HG02885 (cell line): ENCODE results near the gene SUFU.
"Not testable (repeated sequence)": the region's sequence is repeated elsewhere in the genome, so short reads cannot be mapped to it uniquely, and the experiment has no call there.

ENCODE experiments used
- ATAC-seq: cut with Tn5 transposase; IDR thresholded peaks from one replicate; pipeline ENCODE4 v1.9.1; 2021; ENCODE audit warnings: mild to moderate bottlenecking; ENCODE audit not compliant: unreplicated experiment, poor library complexity

Gene SUFU

GRCh38 chr10:102660888-102661657 lies 157.3 kb downstream of the SUFU start:
- peak; percentile 88 for ATAC-seq

- peak; percentile 17 for ATAC-seq
Measured at GRCh38 chr10:102661658-102662028, 157.9 kb downstream of the SUFU start.

DNA sequence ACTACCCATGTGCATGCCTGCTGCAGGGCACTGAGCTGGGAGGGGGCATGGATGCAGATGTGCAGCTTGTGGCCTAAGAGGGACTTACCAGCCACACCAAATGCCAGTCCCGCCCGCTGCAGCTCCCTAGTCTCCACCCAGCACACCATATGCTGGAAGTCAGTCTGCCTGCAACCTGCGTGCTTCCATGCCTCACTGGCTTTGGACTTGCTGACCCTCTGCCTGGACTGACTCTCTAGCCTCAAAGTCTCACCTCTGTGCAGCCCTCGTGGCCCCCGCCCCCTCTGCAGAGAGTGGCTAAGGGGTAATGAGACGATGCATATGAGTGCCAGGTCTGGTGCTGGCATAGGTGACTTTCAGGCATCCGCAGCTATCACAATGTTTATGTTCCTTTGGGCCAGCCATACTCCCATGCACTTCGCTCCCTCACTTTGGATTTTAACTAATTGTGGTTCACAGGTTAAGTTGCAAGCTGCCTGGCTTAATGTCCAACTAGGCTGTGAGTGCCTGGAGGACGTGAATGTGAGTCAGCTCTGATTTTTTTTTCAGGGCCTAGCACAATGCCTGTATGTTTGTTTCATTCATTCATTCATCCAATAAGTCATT lies 162.2 kb downstream of the SUFU start:
- no peak for ATAC-seq

GRCh38 chr10:102667411-102667810 lies 163.6 kb downstream of the SUFU start:
- not testable (repeated sequence) for ATAC-seq

- ATAC-seq: no peak
Measured at GRCh38 chr10:102668326-102669107, 164.7 kb downstream of the SUFU start.

DNA sequence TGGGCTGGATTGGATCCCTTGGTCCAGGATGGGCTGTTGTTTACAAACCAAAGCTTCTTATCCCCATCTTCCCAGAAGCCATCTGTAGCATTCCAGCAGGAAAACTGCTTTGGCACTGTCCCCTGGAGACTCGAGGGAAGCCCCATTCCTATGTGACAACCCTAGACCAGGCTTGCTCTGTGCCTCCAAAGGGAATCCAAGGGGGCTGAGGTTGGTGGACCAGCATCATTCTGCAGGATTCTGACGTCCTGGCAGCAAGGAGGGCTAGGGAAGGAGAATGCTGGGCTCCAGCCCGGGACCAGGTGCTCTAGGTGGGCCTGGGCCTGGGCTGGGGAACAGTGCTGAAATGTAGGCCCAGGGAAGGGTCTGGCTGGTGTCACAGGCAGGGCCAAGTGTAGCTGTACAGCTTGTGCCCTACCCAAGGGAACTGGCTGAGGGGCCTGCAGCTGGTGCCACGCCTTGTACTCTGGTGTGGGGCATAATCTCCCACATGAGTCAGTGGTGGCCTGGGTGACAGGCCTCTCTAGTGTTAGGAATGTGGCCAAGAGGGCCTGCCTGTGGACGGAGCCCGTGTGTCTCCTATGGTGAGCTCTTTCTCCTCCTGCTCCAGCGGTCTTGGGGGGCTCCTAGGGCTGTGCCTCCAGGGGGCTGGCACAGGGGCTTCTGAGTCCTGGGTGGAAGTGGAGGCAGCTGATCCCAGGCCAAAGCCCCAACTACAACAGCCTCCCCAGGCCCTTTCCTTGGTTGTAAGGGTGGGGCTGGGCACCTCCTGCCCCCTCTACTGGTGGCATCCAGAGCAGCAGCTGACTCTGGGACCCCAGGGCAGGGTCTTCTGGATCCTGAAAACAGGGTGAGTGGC lies 165.7 kb downstream of the SUFU start:
- no peak for ATAC-seq

GRCh38 chr10:102670065-102670670 lies 166.4 kb downstream of the SUFU start:
- no peak for ATAC-seq

GRCh38 chr10:102670871-102671434 lies 167.2 kb downstream of the SUFU start:
- no peak for ATAC-seq

GRCh38 chr10:102673236-102673818 lies 169.6 kb downstream of the SUFU start:
- no peak for ATAC-seq

GRCh38 chr10:102673819-102674511 lies 170.2 kb downstream of the SUFU start:
- ATAC-seq: no peak

DNA sequence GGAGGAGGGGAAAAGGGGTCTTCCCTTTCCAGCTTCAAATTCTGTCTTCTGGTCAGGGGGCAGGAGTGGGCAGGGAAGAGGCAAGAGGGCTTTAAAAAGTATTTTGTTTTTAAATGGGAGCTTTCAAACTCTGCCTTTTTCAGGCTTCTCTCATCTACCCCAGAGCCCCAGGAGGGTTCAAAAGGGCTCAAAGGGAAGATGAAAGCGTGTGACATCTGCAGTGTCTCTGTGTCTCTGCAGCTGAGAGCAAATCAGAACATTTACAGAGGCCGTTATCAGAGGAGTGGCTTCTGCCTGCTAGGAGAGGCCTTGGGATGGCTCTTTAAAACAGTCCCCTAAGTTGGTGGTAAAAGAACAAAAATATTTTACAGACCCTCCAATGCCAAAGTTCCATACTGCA lies 170.8 kb downstream of the SUFU start:
- ATAC-seq: no peak

- ATAC-seq: no peak
Measured at GRCh38 chr10:102675011-102675665, 171.4 kb downstream of the SUFU start.

GRCh38 chr10:102675666-102676533 lies 172.1 kb downstream of the SUFU start:
- no peak for ATAC-seq

- ATAC-seq: no peak
Measured at GRCh38 chr10:102676534-102677315, 173.0 kb downstream of the SUFU start.

- ATAC-seq: no peak
Measured at GRCh38 chr10:102677331-102678067, 173.7 kb downstream of the SUFU start.

DNA sequence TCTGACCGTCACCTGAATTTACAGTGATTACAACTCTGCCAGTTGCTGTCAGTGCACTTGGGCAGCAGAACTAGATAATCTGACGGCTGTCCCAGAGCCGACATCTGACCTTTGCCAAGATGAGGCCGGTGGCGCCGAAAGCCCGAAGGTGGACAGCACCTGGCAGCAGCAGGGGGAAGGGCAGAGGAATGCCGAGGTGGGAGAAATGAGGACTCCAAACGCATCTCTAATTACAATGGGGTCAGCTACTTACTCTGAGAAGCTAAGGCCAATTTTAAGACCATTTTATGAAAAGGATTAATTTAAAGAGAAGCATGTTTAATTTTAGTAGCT lies 174.3 kb downstream of the SUFU start:
- no peak for ATAC-seq
